PC-3 (cell line): ENCODE data around the gene NACC1.

Experiments used
- CTCF ChIP-seq: fragments of 300-600 bp; sonication (generic); conservative IDR thresholded peaks from 2 replicates; pipeline ENCODE4 v1.5.1; 2017; ENCODE audit warnings: antibody characterized with exemption, low read depth, mild to moderate bottlenecking, low read length
- EZH2 ChIP-seq: fragments of 300-600 bp; sonication (generic); IDR thresholded peaks from one replicate; pipeline ENCODE4 v1.6.1; 2017; ENCODE audit warnings: antibody characterized with exemption, mild to moderate bottlenecking, low read length; ENCODE audit not compliant: unreplicated experiment

GRCh38 chr19:13103581-13104359, 14.3 kb upstream of the NACC1 start:
- TF ChIP-seq CTCF (no peak), EZH2 (no peak)
